ENCODE measurements around the gene WHRN. TPM values are rescaled to one million over a fixed set of nuclear protein-coding genes. Genes with fewer than 3 reads are reported as not detected.

The WHRN gene
- total and polyA plus RNA-seq, 2 of the 8 experiments (the other 6 are each of a cell fraction or from before 2014, with no cell fraction given) = 4.4 to 7.7 TPM

- H3K23me2 ChIP-seq (ENCODE audit: low read depth, low read length) = no peaks in the 10 kb centered on the region
- no peaks in the 10 kb centered on the region for H3K27me3 ChIP-seq (replicated peaks in 1 of 4; ENCODE audit: control insufficient read depth in 3 of 4, extremely low read depth in 1 of 4, insufficient read depth in 3 of 4, low read length in 3 of 4)
- no peak overlapping the region for H2BK5ac ChIP-seq (ENCODE audit: low read depth, low read length)
- H3K9ac ChIP-seq (replicated peaks in 1 of 4; ENCODE audit: extremely low read depth in 1 of 4, low read depth in 3 of 4, low read length in 3 of 4) = no peak overlapping the region
- H4K5ac ChIP-seq (ENCODE audit: insufficient read length, low read depth, low read length) = no peak overlapping the region
- no peak overlapping the region for H4K91ac ChIP-seq (replicated peaks; ENCODE audit: insufficient read length, low read length)
- TF ChIP-seq TBP (IDR thresholded peaks at IDR 0.05; ENCODE audit: low read depth, low read length) = no peak
- no peak for TF ChIP-seq BCL11A (IDR thresholded peaks at IDR 0.05; ENCODE audit: low read depth in 2 of 2, low read length in 2 of 2)
- no peak for TF ChIP-seq TAF1 (IDR thresholded peaks at IDR 0.05; ENCODE audit: low read depth, low read length)
- TF ChIP-seq EGR1 (IDR thresholded peaks at IDR 0.05; ENCODE audit: borderline replicate concordance, low read depth, low read length) = no peak
- TF ChIP-seq CHD1 (IDR thresholded peaks at IDR 0.05; ENCODE audit: low read depth, low read length) = no peak
- no peak for TF ChIP-seq RAD21 (IDR thresholded peaks at IDR 0.05 in 1 of 2, conservative IDR thresholded peaks at IDR 0.05 in 1 of 2; ENCODE audit: low read depth in 2 of 2, low read length in 2 of 2)
- TF ChIP-seq SRF (IDR thresholded peaks at IDR 0.05; ENCODE audit: low read depth, low read length) = no peak
- TF ChIP-seq SIX5 (IDR thresholded peaks at IDR 0.05; ENCODE audit: low read depth, low read length) = no peak
- H2AFZ ChIP-seq (ENCODE audit: low read length) = no peak overlapping the region
- no peak overlapping the region for H3K4me2 ChIP-seq (ENCODE audit: insufficient read depth in 1 of 2, low read depth in 2 of 2, low read length in 2 of 2)
- no peak overlapping the region for H2BK120ac ChIP-seq (replicated peaks; ENCODE audit: low read depth, low read length)
- H3K27ac ChIP-seq (ENCODE audit: low read depth, low read length) = no peak overlapping the region
- H4K8ac ChIP-seq (ENCODE audit: extremely low read depth, insufficient read depth, low read length) = no peak overlapping the region; the same call in 1 of the 2 replicates
- no peak overlapping the region for H3K23ac ChIP-seq (ENCODE audit: insufficient read length)
- no peak overlapping the region for H3K4ac ChIP-seq (replicated peaks; ENCODE audit: insufficient read length, low read depth, low read length)
- no peaks in the 10 kb centered on the region for H3K79me1 ChIP-seq (ENCODE audit: low read depth, low read length)
- no peak overlapping the region for H3K4me3 ChIP-seq (ENCODE audit: extremely low read depth in 1 of 4, insufficient read depth in 2 of 4, low read depth in 3 of 4, low read length in 4 of 4)
- H3K56ac ChIP-seq (replicated peaks; ENCODE audit: insufficient read length, low read depth, low read length) = no peak overlapping the region
- DNase-seq (ENCODE audit: low read depth in 1 of 2, low spot score in 2 of 2) (no peak), FAIRE-seq (no peak)
- no peak overlapping the region for H2BK15ac ChIP-seq (ENCODE audit: low read length)
- ChIA-PET CTCF (ENCODE audit: partially characterized antibody) (interaction anchor here (0.6 to 22.5 kb wide), 26 partner anchors 12 to 471 kb away, joined by 3 to 271 read pairs (median 10); partner anchors contain the start of genes TEX53 and WHRN), POLR2A (ENCODE audit: partially characterized antibody) (interaction anchor here (0.7 to 2.1 kb wide), 3 partner anchors 16 to 220 kb away, joined by 3 to 7 read pairs (median 3); no protein-coding TSS in a partner anchor)
- peaks cover 0 to 1% of the 10 kb centered on the region in 2 experiments for H4K20me1 ChIP-seq (replicated peaks in 1 of 2; ENCODE audit: control insufficient read depth in 1 of 2, insufficient read depth in 2 of 2, low read length in 2 of 2)
- WGBS, 2 experiments (ENCODE audit: extremely low coverage in 1 of 2, insufficient coverage in 1 of 2, insufficient read length in 1 of 2, insufficient replicate concordance in 2 of 2, low coverage in 1 of 2, low lambda C conversion rate in 2 of 2, missing lambda C conversion rate in 1 of 2) = 54% methylated on average over 6 of the region's 6 CpGs; no CpG with 5 or more reads in 1 of the 2 experiments
- H2AK5ac ChIP-seq (ENCODE audit: low read depth, low read length) = no peak overlapping the region
- H3K79me2 ChIP-seq (ENCODE audit: control insufficient read depth in 1 of 2, insufficient read depth in 2 of 2, low read length in 2 of 2) = no peaks in the 10 kb centered on the region
- H2BK12ac ChIP-seq (ENCODE audit: low read depth, low read length) = no peak overlapping the region
- H3K36me3 ChIP-seq (ENCODE audit: control insufficient read depth in 2 of 4, insufficient read depth in 4 of 4, low read length in 3 of 4) = no peaks in the 10 kb centered on the region
- H3K18ac ChIP-seq (ENCODE audit: extremely low read depth, low read length) = no peak overlapping the region
- H3K14ac ChIP-seq (ENCODE audit: insufficient read length) = no peak overlapping the region
- H2BK20ac ChIP-seq (ENCODE audit: low read length) = no peak overlapping the region
- H3K4me1 ChIP-seq (replicated peaks in 1 of 4; ENCODE audit: control insufficient read depth in 3 of 4, insufficient read depth in 4 of 4, low read length in 3 of 4) = peaks cover 0 to 6% (median 0%) of the 10 kb centered on the region in 4 experiments; a peak in 3 of 7 replicates
- H3K9me3 ChIP-seq (ENCODE audit: insufficient read depth in 2 of 2, low read depth in 1 of 2, low read length in 1 of 2) = no peaks in the 10 kb centered on the region
Measured at GRCh38 chr9:114433720-114434255, 71.5 kb downstream of the WHRN start.

All from H1 (cell line).